Measurements from ENCODE around the gene TAF4. TPM values are rescaled to one million over a fixed set of nuclear protein-coding genes. Genes with fewer than 3 reads are reported as not detected.

TAF4 gene
- total and polyA plus RNA-seq, 2 donors (not counting 3 experiments of a cell fraction or from before 2014, with no cell fraction given) = 6.1 to 19.5 TPM

DNA sequence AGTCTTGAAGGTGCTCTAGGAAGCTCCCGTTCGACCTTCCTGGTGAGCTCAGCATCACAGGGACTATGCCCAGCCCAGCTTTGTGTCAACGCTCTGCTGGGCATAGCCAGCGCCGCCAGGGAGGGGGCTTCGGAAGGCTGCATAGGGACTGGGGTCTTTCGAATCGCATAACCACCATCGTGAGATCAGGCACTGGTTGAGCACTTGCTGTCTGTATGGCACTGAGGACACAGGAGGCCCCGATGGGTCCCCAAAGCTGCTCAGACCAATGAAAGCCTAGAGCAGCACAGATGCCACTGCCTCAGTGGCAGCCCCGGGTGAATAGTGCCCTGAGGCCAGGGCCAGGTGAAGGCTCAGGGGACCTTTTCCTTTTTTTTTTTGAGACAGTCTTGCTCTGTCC is 96.7 kb downstream of the TAF4 start:
- H3K27ac ChIP-seq (ENCODE audit: insufficient read depth, low read depth, low read length) = no peak overlapping the region
- H2AFZ ChIP-seq (ENCODE audit: low read depth, low read length) = no peak overlapping the region
- dilution Hi-C loops (cut with MboI; ENCODE audit: extremely low pct_ligation_motif_present, low sequenced_read_pairs) (no loop called here), intact Hi-C loops (cut with micrococcal nuclease) (no loop called here)
- ChIA-PET CTCF (no interaction called here), POLR2A (no interaction called here)
- H3K4me1 ChIP-seq (ENCODE audit: control insufficient read depth, extremely low read depth, insufficient read depth, low read length) = no peaks in the 10 kb centered on the region
- FAIRE-seq (no peak), DNase-seq (ENCODE audit: low read depth, low spot score) (no peak)
- H3K4me2 ChIP-seq (ENCODE audit: insufficient read depth, low read length) = no peak overlapping the region
- no peaks in the 10 kb centered on the region for H3K9me1 ChIP-seq (replicated peaks; ENCODE audit: control insufficient read depth, extremely low read depth, insufficient read depth, low read length)
- BruUV-seq (replicated peaks) = no TSS peak
- H3K36me3 ChIP-seq (ENCODE audit: control insufficient read depth in 2 of 2, extremely low read depth in 1 of 2, insufficient read depth in 2 of 2, low read length in 2 of 2) = peaks cover 0 to 4% of the 10 kb centered on the region in 2 experiments
- no peak overlapping the region for H3K9ac ChIP-seq (replicated peaks; ENCODE audit: extremely low read depth, insufficient read depth, low read length)
- no peak for TF ChIP-seq MYC (IDR thresholded peaks at IDR 0.05; ENCODE audit: low read depth, low read length)
- TF ChIP-seq JUN (IDR thresholded peaks at IDR 0.05; ENCODE audit: borderline replicate concordance, insufficient read depth, insufficient read length, low read depth) = no peak
- no peak for TF ChIP-seq FOS (IDR thresholded peaks at IDR 0.05; ENCODE audit: borderline replicate concordance, insufficient read depth, low read length)
- TF ChIP-seq, protein P1, sequence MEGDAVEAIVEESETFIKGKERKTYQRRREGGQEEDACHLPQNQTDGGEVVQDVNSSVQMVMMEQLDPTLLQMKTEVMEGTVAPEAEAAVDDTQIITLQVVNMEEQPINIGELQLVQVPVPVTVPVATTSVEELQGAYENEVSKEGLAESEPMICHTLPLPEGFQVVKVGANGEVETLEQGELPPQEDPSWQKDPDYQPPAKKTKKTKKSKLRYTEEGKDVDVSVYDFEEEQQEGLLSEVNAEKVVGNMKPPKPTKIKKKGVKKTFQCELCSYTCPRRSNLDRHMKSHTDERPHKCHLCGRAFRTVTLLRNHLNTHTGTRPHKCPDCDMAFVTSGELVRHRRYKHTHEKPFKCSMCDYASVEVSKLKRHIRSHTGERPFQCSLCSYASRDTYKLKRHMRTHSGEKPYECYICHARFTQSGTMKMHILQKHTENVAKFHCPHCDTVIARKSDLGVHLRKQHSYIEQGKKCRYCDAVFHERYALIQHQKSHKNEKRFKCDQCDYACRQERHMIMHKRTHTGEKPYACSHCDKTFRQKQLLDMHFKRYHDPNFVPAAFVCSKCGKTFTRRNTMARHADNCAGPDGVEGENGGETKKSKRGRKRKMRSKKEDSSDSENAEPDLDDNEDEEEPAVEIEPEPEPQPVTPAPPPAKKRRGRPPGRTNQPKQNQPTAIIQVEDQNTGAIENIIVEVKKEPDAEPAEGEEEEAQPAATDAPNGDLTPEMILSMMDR (IDR thresholded peaks at IDR 0.05; ENCODE audit: extremely low read depth in 1 of 2, insufficient read depth in 1 of 2, low read depth in 1 of 2, low read length in 2 of 2) = no peak
- no peak for TF ChIP-seq POLR2A (IDR thresholded peaks at IDR 0.05; ENCODE audit: low read depth, low read length)
- TF ChIP-seq, protein P2, sequence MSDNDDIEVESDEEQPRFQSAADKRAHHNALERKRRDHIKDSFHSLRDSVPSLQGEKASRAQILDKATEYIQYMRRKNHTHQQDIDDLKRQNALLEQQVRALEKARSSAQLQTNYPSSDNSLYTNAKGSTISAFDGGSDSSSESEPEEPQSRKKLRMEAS (IDR thresholded peaks at IDR 0.05; ENCODE audit: insufficient read depth, insufficient read length) = no peak
- TF ChIP-seq GATA2 (IDR thresholded peaks at IDR 0.05; ENCODE audit: insufficient read depth, insufficient read length, low read depth, low read length) = no peak
- TF ChIP-seq POLR2AphosphoS5 (IDR thresholded peaks at IDR 0.05; ENCODE audit: insufficient read depth, low read depth, low read length) = no peak
- no peak for TF ChIP-seq EZH2 (IDR thresholded peaks at IDR 0.05; ENCODE audit: borderline replicate concordance, low read depth, low read length, severe bottlenecking)
- H3K9me3 ChIP-seq (replicated peaks; ENCODE audit: control insufficient read depth, insufficient read depth, low read length) = no peaks in the 10 kb centered on the region
- no peaks in the 10 kb centered on the region for H3K79me2 ChIP-seq (ENCODE audit: control insufficient read depth, insufficient read depth, low read length)
- H4K20me1 ChIP-seq (replicated peaks; ENCODE audit: control insufficient read depth, extremely low read depth, insufficient read depth, low read length) = no peaks in the 10 kb centered on the region
- H3K27me3 ChIP-seq (ENCODE audit: control insufficient read depth in 2 of 2, insufficient read depth in 2 of 2, low read length in 2 of 2) = peaks cover 3 to 8% of the 10 kb centered on the region in 2 experiments
- no peak overlapping the region for H3K4me3 ChIP-seq (replicated peaks in 1 of 3; ENCODE audit: insufficient read depth in 1 of 3, low read depth in 1 of 3, low read length in 3 of 3)

All from endothelial cell of umbilical vein (primary cell).